ENCODE data around the gene ATM.
"Not testable (repeated sequence)": the region's sequence is repeated elsewhere in the genome, so short reads cannot be mapped to it uniquely, and the experiment has no call there.

Gene ATM

GRCh38 chr11:108221911-108222573 is 825 bp upstream of the ATM start:
- DNase-seq (ENCODE audit: low read depth): no peak

- DNase-seq (ENCODE audit: low read depth): no peak
Observed at GRCh38 chr11:108223348-108224149, 682 bp downstream of the ATM start.

- DNase-seq (ENCODE audit: low read depth): no peak
Observed at GRCh38 chr11:108224366-108224765, 1.5 kb downstream of the ATM start.

- DNase-seq (ENCODE audit: low read depth): no peak
Observed at GRCh38 chr11:108224911-108225786, 2.3 kb downstream of the ATM start.

- DNase-seq (ENCODE audit: low read depth): no peak
Observed at GRCh38 chr11:108226036-108226435, 3.2 kb downstream of the ATM start.

GRCh38 chr11:108228251-108228650 is 5.4 kb downstream of the ATM start:
- no peak for DNase-seq (ENCODE audit: low read depth)

GRCh38 chr11:108233277-108233945 is 10.5 kb downstream of the ATM start:
- DNase-seq (ENCODE audit: low read depth): no peak

- no peak for DNase-seq (ENCODE audit: low read depth)
Observed at GRCh38 chr11:108235192-108235591, 12.3 kb downstream of the ATM start.

- no peak for DNase-seq (ENCODE audit: low read depth)
Observed at GRCh38 chr11:108235633-108236032, 12.8 kb downstream of the ATM start.

- DNase-seq (ENCODE audit: low read depth): no peak
Observed at GRCh38 chr11:108237058-108237481, 14.2 kb downstream of the ATM start.

GRCh38 chr11:108239076-108239475 is 16.2 kb downstream of the ATM start:
- DNase-seq (ENCODE audit: low read depth): no peak

- DNase-seq (ENCODE audit: low read depth): no peak
Observed at GRCh38 chr11:108241330-108242037, 18.6 kb downstream of the ATM start.

GRCh38 chr11:108242422-108242821 is 19.6 kb downstream of the ATM start:
- DNase-seq (ENCODE audit: low read depth): no peak

GRCh38 chr11:108246308-108246707 is 23.4 kb downstream of the ATM start:
- no peak for DNase-seq (ENCODE audit: low read depth)

GRCh38 chr11:108246885-108247284 is 24.0 kb downstream of the ATM start:
- no peak for DNase-seq (ENCODE audit: low read depth)

GRCh38 chr11:108253176-108253575 is 30.3 kb downstream of the ATM start:
- no peak for DNase-seq (ENCODE audit: low read depth)

GRCh38 chr11:108269583-108269982 is 46.7 kb downstream of the ATM start:
- no peak for DNase-seq (ENCODE audit: low read depth)

- DNase-seq (ENCODE audit: low read depth): not testable (repeated sequence)
Observed at GRCh38 chr11:108276985-108277616, 54.2 kb downstream of the ATM start.

GRCh38 chr11:108278546-108278945 is 55.7 kb downstream of the ATM start:
- no peak for DNase-seq (ENCODE audit: low read depth)

- no peak for DNase-seq (ENCODE audit: low read depth)
Observed at GRCh38 chr11:108278954-108279353, 56.1 kb downstream of the ATM start.

- no peak for DNase-seq (ENCODE audit: low read depth)
Observed at GRCh38 chr11:108286370-108286769, 63.5 kb downstream of the ATM start.
